Ascending aorta (tissue), 2 donors: ENCODE measurements around the gene ARHGEF1. TPM values are rescaled to one million over a fixed set of nuclear protein-coding genes. Genes with fewer than 3 reads are reported as not detected.

Experiments used
- DNase-seq, 2 donors: peaks; one replicate each; pipeline ENCODE4 v3.0.0-alpha.2; 2019; ENCODE audit warnings: low spot score in 2 of 2
- H3K27ac ChIP-seq, 2 donors: fragments of 200-600 bp; sonication (generic); one replicate each; pipeline ENCODE4 v1.5.1; 2016 to 2017; ENCODE audit warnings: mild to moderate bottlenecking in 1 of 2
- H3K27me3 ChIP-seq: fragments of 200-600 bp; sonication (generic); one replicate; pipeline ENCODE4 v1.5.1; 2017
- H3K36me3 ChIP-seq, 2 donors: fragments of 200-600 bp; sonication (generic); one replicate each; pipeline ENCODE4 v1.5.1; 2016
- H3K4me1 ChIP-seq, 2 donors: fragments of 200-600 bp; sonication (generic); one replicate each; pipeline ENCODE4 v1.5.1; 2016 to 2017; ENCODE audit warnings: mild to moderate bottlenecking in 1 of 2
- H3K4me3 ChIP-seq, 2 donors: fragments of 200-600 bp; sonication (generic); one replicate each; pipeline ENCODE4 v1.5.1; 2016 to 2017; ENCODE audit warnings: mild to moderate bottlenecking in 1 of 2
- H3K9me3 ChIP-seq, 2 donors: fragments of 200-600 bp; sonication (generic); one replicate each; pipeline ENCODE4 v1.5.1; 2016
- CTCF ChIP-seq, 3 experiments: fragments of 200-600 bp in 2 of 3; fragments of 450-650 bp in 1 of 3; sonication (generic) in 2 of 3; IDR thresholded peaks; one replicate each; pipeline ENCODE4 v1.5.1; 2016 to 2019; ENCODE audit warnings: antibody characterized with exemption in 3 of 3, mild to moderate bottlenecking in 1 of 3, moderate library complexity in 1 of 3
- intact Hi-C: fragments of 100-400 bp; cut with DNase I; formaldehyde crosslinking; loops from one replicate; pipeline ENCODE4 v1.15.1; 2023
- total RNA-seq: library from RNA; depleted of rRNA; stranded (reverse); fragments of >200 nt; gene quantifications from one replicate; pipeline ENCODE4 v1.1.0, GENCODE V29; 2016

Gene ARHGEF1
- total RNA-seq, 1 donor from 2014 or later = 178 TPM

GRCh38 chr19:41889896-41890295 is 6.9 kb downstream of the ARHGEF1 start:
- Histone ChIP-seq H3K36me3 (peaks cover 22 to 36% of the 10 kb centered on the region in 2 donors), H3K4me1 (peaks cover 7 to 8% of the 10 kb centered on the region in 2 donors), H3K9me3 (no peaks in the 10 kb centered on the region), H3K27ac (no peak overlapping the region), H3K27me3 (no peaks in the 10 kb centered on the region), H3K4me3 (no peak overlapping the region)
- no peak for DNase-seq
- intact Hi-C loops = no loop called here
- no peak for TF ChIP-seq CTCF (IDR thresholded peaks at IDR 0.05)

DNA sequence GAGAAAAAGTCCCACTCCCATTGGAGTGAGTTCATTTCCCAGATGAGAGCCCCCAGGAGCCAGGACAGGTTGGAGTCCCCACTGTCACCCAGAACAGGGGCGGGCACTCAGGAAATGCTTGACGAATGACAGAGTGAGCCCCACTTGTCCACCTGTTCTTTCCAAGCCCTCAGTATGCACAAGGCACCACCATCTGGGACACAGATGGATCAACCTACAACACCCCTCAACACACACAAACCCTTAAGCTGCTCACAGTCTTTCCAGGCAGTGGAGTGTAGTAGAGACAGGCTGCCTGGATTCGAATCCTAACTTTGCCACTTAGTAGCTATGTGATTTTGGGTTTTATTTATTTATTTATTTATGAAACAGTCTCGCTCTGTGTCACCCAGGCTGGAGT is 8.0 kb downstream of the ARHGEF1 start:
- no peaks in the 10 kb centered on the region for H3K27me3 ChIP-seq
- no peak overlapping the region for H3K27ac ChIP-seq
- intact Hi-C loops = no loop called here
- no peaks in the 10 kb centered on the region for H3K9me3 ChIP-seq
- peaks cover 31 to 47% of the 10 kb centered on the region in 2 donors for H3K36me3 ChIP-seq
- DNase-seq = no peak
- no peak for TF ChIP-seq CTCF (IDR thresholded peaks at IDR 0.05)
- peaks cover 0 to 3% of the 10 kb centered on the region in 2 donors for H3K4me1 ChIP-seq
- H3K4me3 ChIP-seq = no peak overlapping the region

- Histone ChIP-seq H3K36me3 (peaks cover 42 to 57% of the 10 kb centered on the region in 2 donors), H3K9me3 (no peaks in the 10 kb centered on the region), H3K27ac (no peak overlapping the region), H3K4me3 (no peak overlapping the region), H3K4me1 (no peaks in the 10 kb centered on the region), H3K27me3 (no peaks in the 10 kb centered on the region)
- no peak for DNase-seq
- intact Hi-C loops = no loop called here
- no peak for TF ChIP-seq CTCF (IDR thresholded peaks at IDR 0.05)
Measured at GRCh38 chr19:41892173-41892902, 9.4 kb downstream of the ARHGEF1 start.

DNA sequence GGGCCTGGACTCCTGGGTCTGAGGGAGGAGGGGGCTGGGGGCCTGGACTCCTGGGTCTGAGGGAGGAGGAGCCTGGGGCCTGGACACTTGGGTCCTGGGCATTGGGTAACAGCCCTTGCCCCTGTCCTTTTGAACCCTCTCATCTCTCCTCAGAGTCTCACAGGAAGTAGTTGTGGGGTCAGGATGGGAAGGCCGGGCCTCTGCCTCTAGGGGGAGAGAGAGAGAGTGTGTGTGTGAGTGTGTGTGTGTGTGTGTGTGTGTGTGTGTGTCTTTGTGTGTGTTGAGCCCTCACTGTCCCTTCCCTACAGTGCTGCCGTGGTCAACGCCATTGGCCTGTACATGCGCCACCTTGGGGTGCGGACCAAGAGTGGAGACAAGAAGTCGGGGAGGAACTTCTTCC is 10.9 kb downstream of the ARHGEF1 start:
- Histone ChIP-seq H3K4me1 (no peaks in the 10 kb centered on the region), H3K27me3 (no peaks in the 10 kb centered on the region), H3K4me3 (no peak overlapping the region), H3K9me3 (no peaks in the 10 kb centered on the region), H3K27ac (no peak overlapping the region), H3K36me3 (peaks cover 58 to 66% of the 10 kb centered on the region in 2 donors)
- TF ChIP-seq CTCF (IDR thresholded peaks at IDR 0.05) = no peak
- no peak for DNase-seq
- intact Hi-C loops = no loop called here

- DNase-seq = no peak
- intact Hi-C loops = no loop called here
Measured at GRCh38 chr19:41894350-41894749, 11.4 kb downstream of the ARHGEF1 start.

More at GRCh38 chr19:41894350-41894749, 11.4 kb downstream of the ARHGEF1 start:
- H3K27ac ChIP-seq = no peak overlapping the region
- no peaks in the 10 kb centered on the region for H3K9me3 ChIP-seq
- no peak overlapping the region for H3K4me3 ChIP-seq
- H3K27me3 ChIP-seq = no peaks in the 10 kb centered on the region
- TF ChIP-seq CTCF (IDR thresholded peaks at IDR 0.05) = no peak
- H3K36me3 ChIP-seq = peaks cover 59 to 66% of the 10 kb centered on the region in 2 donors
- H3K4me1 ChIP-seq = no peaks in the 10 kb centered on the region
